ENCODE results near the gene IPMK. TPM values are rescaled to one million over a fixed set of nuclear protein-coding genes. Genes with fewer than 3 reads are reported as not detected.

The IPMK gene
- total and polyA plus RNA-seq, 9 of the 15 experiments (the other 6 are each of a cell fraction or from before 2014, with no cell fraction given), result 0.98 to 4.4 (median 2.7) TPM

GRCh38 chr10:58189269-58189668 lies 78.4 kb downstream of the IPMK start (continued):
- TF ChIP-seq GATA2 (CRISPR knock-in tag; IDR thresholded peaks at IDR 0.05) (no peak), CHCHD3 (CRISPR knock-in tag; IDR thresholded peaks at IDR 0.05) (no peak), TFAP4 (CRISPR knock-in tag; IDR thresholded peaks at IDR 0.05; ENCODE audit: borderline replicate concordance) (peak; percentile 49), BRCA1 (IDR thresholded peaks at IDR 0.05) (no peak), BRCA1 (CRISPR knock-in tag; IDR thresholded peaks at IDR 0.05) (no peak), RFX7 (CRISPR knock-in tag; IDR thresholded peaks at IDR 0.05) (no peak), POLR3G (IDR thresholded peaks at IDR 0.05; ENCODE audit: extremely low read depth, insufficient read length, insufficient replicate concordance) (no peak), ZNF766 (CRISPR knock-in tag; conservative IDR thresholded peaks at IDR 0.05) (no peak), MTA3 (IDR thresholded peaks at IDR 0.05; ENCODE audit: borderline replicate concordance) (no peak), ATF2 (CRISPR knock-in tag; IDR thresholded peaks at IDR 0.05) (no peak), ZNF175 (CRISPR knock-in tag; IDR thresholded peaks at IDR 0.05; ENCODE audit: low read depth) (no peak)
